Caco-2 (cell line): ENCODE measurements around the gene RPL22. TPM values are rescaled to one million over a fixed set of nuclear protein-coding genes. Genes with fewer than 3 reads are reported as not detected.

Experiments
- BruUV-seq: library from RNA; stranded (reverse); fragments of 400-500 nt; replicated peaks from 2 replicates; lab custom pipeline; 2021; lab: Mats Ljungman, UMichigan
- CTCF ChIA-PET: fragments of 300-600 bp; sonication (Branson Sonifier 250); formaldehyde crosslinking; loops from one replicate; lab custom pipeline; 2022; ENCODE audit warnings: antibody characterized with exemption; lab: Charles Lee
- POLR2A ChIA-PET: fragments of 300-600 bp; sonication (Branson Sonifier 250); formaldehyde crosslinking; loops from one replicate; lab custom pipeline; 2022; ENCODE audit warnings: antibody characterized with exemption; lab: Charles Lee
- DNase-seq, 2 experiments: peaks; one replicate each; pipeline versions ENCODE4 v3.0.0 to v3.0.0-alpha.2; 2020 to 2022
- H3K27me3 ChIP-seq: replicated peaks from 2 replicates; pipeline ENCODE4 v1.6.0; 2011; ENCODE audit warnings: low read length; ENCODE audit not compliant: control insufficient read depth, insufficient read depth
- H3K36me3 ChIP-seq: 2 replicates; pipeline ENCODE4 v1.5.1; 2011; ENCODE audit warnings: low read length; ENCODE audit not compliant: control insufficient read depth, insufficient read depth
- H3K4me1 ChIP-seq: fragments of 250-450 bp; sonication (Bioruptor Pico); 2 replicates; pipeline ENCODE4 v1.5.1; 2020; ENCODE audit warnings: mild to moderate bottlenecking
- H3K4me3 ChIP-seq: 2 replicates; pipeline ENCODE4 v1.5.1; 2011; ENCODE audit warnings: low read depth, mild to moderate bottlenecking, control low read depth, low read length
- H3K9me3 ChIP-seq: fragments of 250-450 bp; sonication (Bioruptor Pico); 2 replicates; pipeline ENCODE4 v1.5.1; 2020; ENCODE audit warnings: mild to moderate bottlenecking, moderate library complexity
- H3K27ac Mint-ChIP-seq: one replicate; pipeline ENCODE4 v1.8.0; 2022; ENCODE audit warnings: mixed read lengths; ENCODE audit not compliant: unreplicated experiment
- H3K27me3 Mint-ChIP-seq: one replicate; pipeline ENCODE4 v1.8.0; 2022; ENCODE audit warnings: mixed read lengths; ENCODE audit not compliant: insufficient read depth, unreplicated experiment
- H3K36me3 Mint-ChIP-seq: one replicate; pipeline ENCODE4 v1.8.0; 2022; ENCODE audit warnings: mild to moderate bottlenecking, mixed read lengths; ENCODE audit not compliant: insufficient read depth, unreplicated experiment
- H3K4me1 Mint-ChIP-seq: one replicate; pipeline ENCODE4 v1.8.0; 2022; ENCODE audit warnings: low read depth, mixed read lengths; ENCODE audit not compliant: unreplicated experiment
- H3K4me3 Mint-ChIP-seq: one replicate; pipeline ENCODE4 v1.8.0; 2022; ENCODE audit warnings: mild to moderate bottlenecking, moderate library complexity, mixed read lengths; ENCODE audit not compliant: unreplicated experiment
- H3K9me3 Mint-ChIP-seq: one replicate; pipeline ENCODE4 v1.8.0; 2022; ENCODE audit warnings: mixed read lengths; ENCODE audit not compliant: unreplicated experiment
- intact Hi-C: fragments of 100-400 bp; cut with micrococcal nuclease; formaldehyde crosslinking; loops from one replicate; pipeline ENCODE4 v1.10.0; 2022; ENCODE audit not compliant: unreplicated experiment
- total RNA-seq: library from RNA; stranded (reverse); gene quantifications from 2 replicates; pipeline ENCODE4 v1.2.3, GENCODE V29; 2022
- TF ChIP-seq, protein P1 (sequence below), 2 experiments: fragments of 200-600 bp in 1 of 2; IDR thresholded peaks; 1 replicate in 1 of 2; 2 replicates in 1 of 2; pipeline versions ENCODE4 v1.5.1 to v1.8.0; 2011 to 2022; ENCODE audit warnings: antibody characterized with exemption in 1 of 2, control low read depth in 1 of 2, inconsistent platforms in 1 of 2, low read depth in 1 of 2, low read length in 1 of 2, mild to moderate bottlenecking in 1 of 2, moderate library complexity in 1 of 2; ENCODE audit not compliant: insufficient read depth in 1 of 2, severe bottlenecking in 1 of 2, unreplicated experiment in 1 of 2

RPL22 gene
- total RNA-seq, 1 experiment from 2014 or later: 406 TPM

- intact Hi-C loops: loop anchor here (10.0 kb wide), 1 partner anchor 62 kb away; no protein-coding TSS in a partner anchor
- Mint-ChIP-seq H3K27me3 (peaks cover 5% of the 10 kb centered on the region), H3K27ac (no peak overlapping the region), H3K4me3 (no peak overlapping the region), H3K4me1 (no peaks in the 10 kb centered on the region), H3K36me3 (no peaks in the 10 kb centered on the region), H3K9me3 (no peaks in the 10 kb centered on the region)
- TF ChIP-seq, protein P1, sequence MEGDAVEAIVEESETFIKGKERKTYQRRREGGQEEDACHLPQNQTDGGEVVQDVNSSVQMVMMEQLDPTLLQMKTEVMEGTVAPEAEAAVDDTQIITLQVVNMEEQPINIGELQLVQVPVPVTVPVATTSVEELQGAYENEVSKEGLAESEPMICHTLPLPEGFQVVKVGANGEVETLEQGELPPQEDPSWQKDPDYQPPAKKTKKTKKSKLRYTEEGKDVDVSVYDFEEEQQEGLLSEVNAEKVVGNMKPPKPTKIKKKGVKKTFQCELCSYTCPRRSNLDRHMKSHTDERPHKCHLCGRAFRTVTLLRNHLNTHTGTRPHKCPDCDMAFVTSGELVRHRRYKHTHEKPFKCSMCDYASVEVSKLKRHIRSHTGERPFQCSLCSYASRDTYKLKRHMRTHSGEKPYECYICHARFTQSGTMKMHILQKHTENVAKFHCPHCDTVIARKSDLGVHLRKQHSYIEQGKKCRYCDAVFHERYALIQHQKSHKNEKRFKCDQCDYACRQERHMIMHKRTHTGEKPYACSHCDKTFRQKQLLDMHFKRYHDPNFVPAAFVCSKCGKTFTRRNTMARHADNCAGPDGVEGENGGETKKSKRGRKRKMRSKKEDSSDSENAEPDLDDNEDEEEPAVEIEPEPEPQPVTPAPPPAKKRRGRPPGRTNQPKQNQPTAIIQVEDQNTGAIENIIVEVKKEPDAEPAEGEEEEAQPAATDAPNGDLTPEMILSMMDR (IDR thresholded peaks at IDR 0.05; ENCODE audit: insufficient read depth in 1 of 2, low read depth in 1 of 2, low read length in 1 of 2, severe bottlenecking in 1 of 2, unreplicated experiment in 1 of 2): no peak
- H3K27me3 ChIP-seq: no peaks in the 10 kb centered on the region
- no peak overlapping the region for H3K4me3 ChIP-seq
- no peaks in the 10 kb centered on the region for H3K4me1 ChIP-seq
- ChIA-PET POLR2A (no interaction called here), CTCF (no interaction called here)
- H3K36me3 ChIP-seq: no peaks in the 10 kb centered on the region
- DNase-seq: no peak
- BruUV-seq: no TSS peak
- H3K9me3 ChIP-seq: no peaks in the 10 kb centered on the region
Observed at GRCh38 chr1:6166655-6167390, 32.6 kb downstream of the RPL22 start.

GRCh38 chr1:6166221-6166620 is 33.2 kb downstream of the RPL22 start:
- Histone ChIP-seq H3K36me3 (no peaks in the 10 kb centered on the region), H3K4me3 (no peak overlapping the region), H3K4me1 (no peaks in the 10 kb centered on the region), H3K27me3 (no peaks in the 10 kb centered on the region), H3K9me3 (no peaks in the 10 kb centered on the region)
- no peaks in the 10 kb centered on the region for H3K36me3 Mint-ChIP-seq
- peaks cover 5% of the 10 kb centered on the region for H3K27me3 Mint-ChIP-seq
- intact Hi-C loops: loop anchor here (10.0 kb wide), 1 partner anchor 61 kb away; no protein-coding TSS in a partner anchor
- no peak for DNase-seq
- TF ChIP-seq, protein P1 (IDR thresholded peaks at IDR 0.05; ENCODE audit: insufficient read depth in 1 of 2, low read depth in 1 of 2, low read length in 1 of 2, severe bottlenecking in 1 of 2, unreplicated experiment in 1 of 2): no peak
- H3K4me3 Mint-ChIP-seq: no peak overlapping the region
- CTCF ChIA-PET: no interaction called here
- no TSS peak for BruUV-seq
- H3K4me1 Mint-ChIP-seq: no peaks in the 10 kb centered on the region
- no peak overlapping the region for H3K27ac Mint-ChIP-seq
- POLR2A ChIA-PET: no interaction called here
- H3K9me3 Mint-ChIP-seq: no peaks in the 10 kb centered on the region

DNA sequence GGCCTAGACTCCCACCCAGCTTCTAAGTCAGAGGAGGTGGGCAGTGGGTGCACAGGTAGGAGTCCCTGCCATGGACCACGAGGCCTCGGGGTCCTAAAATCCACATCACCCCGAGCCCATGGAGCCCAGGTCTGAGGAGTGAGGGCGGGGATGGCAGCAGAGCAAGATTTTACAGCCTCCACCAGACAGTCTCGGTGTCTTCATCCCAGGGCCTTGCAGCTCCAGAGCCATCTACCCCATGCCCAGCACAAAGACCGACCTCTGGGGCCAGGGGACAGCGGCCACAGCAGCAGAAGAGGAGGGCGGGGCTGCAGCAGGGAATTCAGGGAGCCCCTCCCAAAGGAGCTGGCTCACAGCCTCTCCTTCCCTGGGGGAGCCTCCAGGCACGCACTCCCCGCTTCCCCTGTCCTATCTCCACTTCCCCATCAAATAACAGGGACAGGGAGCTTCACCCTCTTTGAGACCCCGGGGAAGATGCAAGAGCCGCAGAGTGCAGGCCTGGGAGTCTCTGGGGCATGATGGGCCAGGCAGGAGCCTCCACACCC is 33.9 kb downstream of the RPL22 start:
- no peaks in the 10 kb centered on the region for H3K27me3 ChIP-seq
- POLR2A ChIA-PET: no interaction called here

More for the DNA sequence above, 33.9 kb downstream of the RPL22 start:
- BruUV-seq: no TSS peak
- H3K4me1 ChIP-seq: no peaks in the 10 kb centered on the region
- H3K36me3 Mint-ChIP-seq: no peaks in the 10 kb centered on the region
- intact Hi-C loops: loop anchor here (10.0 kb wide), 1 partner anchor 61 kb away; no protein-coding TSS in a partner anchor
- H3K4me1 Mint-ChIP-seq: no peaks in the 10 kb centered on the region
- no peak overlapping the region for H3K4me3 ChIP-seq
- DNase-seq: no peak
- H3K4me3 Mint-ChIP-seq: no peak overlapping the region
- H3K9me3 Mint-ChIP-seq: no peaks in the 10 kb centered on the region
- no peaks in the 10 kb centered on the region for H3K9me3 ChIP-seq
- no peak overlapping the region for H3K27ac Mint-ChIP-seq
- H3K36me3 ChIP-seq: no peaks in the 10 kb centered on the region
- TF ChIP-seq, protein P1 (IDR thresholded peaks at IDR 0.05; ENCODE audit: insufficient read depth in 1 of 2, low read depth in 1 of 2, low read length in 1 of 2, severe bottlenecking in 1 of 2, unreplicated experiment in 1 of 2): no peak
- CTCF ChIA-PET: interaction anchor here (0.5 kb wide), 1 partner anchor 9 kb away, joined by 3 read pairs; no protein-coding TSS in a partner anchor
- H3K27me3 Mint-ChIP-seq: peaks cover 5% of the 10 kb centered on the region
